GM18520 (cell line): ENCODE data around the gene MAP7.

Experiments used
- ATAC-seq: cut with Tn5 transposase; IDR thresholded peaks from one replicate; pipeline ENCODE4 v1.9.1; 2021; ENCODE audit not compliant: unreplicated experiment

Gene MAP7

GRCh38 chr6:136343700-136344099 is 206.5 kb downstream of the MAP7 start:
- no peak for ATAC-seq

- ATAC-seq, result no peak
Observed at GRCh38 chr6:136343275-136343674, 206.9 kb downstream of the MAP7 start.

GRCh38 chr6:136341967-136342366 is 208.3 kb downstream of the MAP7 start:
- ATAC-seq, result no peak

GRCh38 chr6:136341367-136341766 is 208.9 kb downstream of the MAP7 start:
- ATAC-seq, result no peak

GRCh38 chr6:136338486-136338885 is 211.7 kb downstream of the MAP7 start:
- ATAC-seq, result no peak

- ATAC-seq, result no peak
Observed at GRCh38 chr6:136337606-136338005, 212.6 kb downstream of the MAP7 start.

- no peak for ATAC-seq
Observed at GRCh38 chr6:136337121-136337520, 213.1 kb downstream of the MAP7 start.

GRCh38 chr6:136335736-136336363 is 214.4 kb downstream of the MAP7 start:
- ATAC-seq, result no peak

GRCh38 chr6:136334853-136335252 is 215.4 kb downstream of the MAP7 start:
- ATAC-seq, result no peak

- no peak for ATAC-seq
Observed at GRCh38 chr6:136334465-136334846, 215.8 kb downstream of the MAP7 start.

GRCh38 chr6:136333824-136334464 is 216.3 kb downstream of the MAP7 start:
- ATAC-seq, result no peak

- ATAC-seq, result no peak
Observed at GRCh38 chr6:136331461-136331860, 218.8 kb downstream of the MAP7 start.

- no peak for ATAC-seq
Observed at GRCh38 chr6:136330634-136331033, 219.6 kb downstream of the MAP7 start.

GRCh38 chr6:136326038-136326553 is 224.1 kb downstream of the MAP7 start:
- no peak for ATAC-seq

- ATAC-seq, result no peak
Observed at GRCh38 chr6:136324686-136325380, 225.4 kb downstream of the MAP7 start.

GRCh38 chr6:136323431-136324112 is 226.7 kb downstream of the MAP7 start:
- ATAC-seq, result no peak

GRCh38 chr6:136319732-136320131 is 230.5 kb downstream of the MAP7 start:
- ATAC-seq, result no peak

GRCh38 chr6:136318676-136319075 is 231.5 kb downstream of the MAP7 start:
- ATAC-seq, result no peak

GRCh38 chr6:136317971-136318370 is 232.3 kb downstream of the MAP7 start:
- ATAC-seq, result no peak

GRCh38 chr6:136317021-136317694 is 233.1 kb downstream of the MAP7 start:
- ATAC-seq, result no peak

GRCh38 chr6:136315594-136315993 is 234.6 kb downstream of the MAP7 start:
- no peak for ATAC-seq
